ENCODE measurements around the gene OSM.

OSM gene

DNA sequence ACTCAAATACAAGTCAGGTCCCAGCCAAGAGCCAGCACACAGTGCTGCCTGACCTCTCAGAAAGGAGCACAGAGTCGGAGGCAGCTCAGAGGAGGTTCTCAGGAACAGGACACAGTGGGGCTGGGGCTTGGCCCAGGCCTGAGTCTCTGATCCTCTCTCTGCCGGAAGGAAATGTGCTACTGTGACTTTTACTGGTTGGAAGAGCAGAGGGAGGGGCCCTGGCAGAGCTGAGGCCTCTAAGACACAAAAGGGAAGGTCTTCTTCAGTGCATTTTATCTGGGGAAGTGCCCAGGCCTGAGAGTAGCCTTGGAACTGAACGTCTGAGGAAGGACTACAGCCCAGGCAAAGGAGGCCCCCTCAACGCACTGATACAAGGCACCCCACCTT is 38.9 kb upstream of the OSM start:
- TF ChIP-seq, protein P1, sequence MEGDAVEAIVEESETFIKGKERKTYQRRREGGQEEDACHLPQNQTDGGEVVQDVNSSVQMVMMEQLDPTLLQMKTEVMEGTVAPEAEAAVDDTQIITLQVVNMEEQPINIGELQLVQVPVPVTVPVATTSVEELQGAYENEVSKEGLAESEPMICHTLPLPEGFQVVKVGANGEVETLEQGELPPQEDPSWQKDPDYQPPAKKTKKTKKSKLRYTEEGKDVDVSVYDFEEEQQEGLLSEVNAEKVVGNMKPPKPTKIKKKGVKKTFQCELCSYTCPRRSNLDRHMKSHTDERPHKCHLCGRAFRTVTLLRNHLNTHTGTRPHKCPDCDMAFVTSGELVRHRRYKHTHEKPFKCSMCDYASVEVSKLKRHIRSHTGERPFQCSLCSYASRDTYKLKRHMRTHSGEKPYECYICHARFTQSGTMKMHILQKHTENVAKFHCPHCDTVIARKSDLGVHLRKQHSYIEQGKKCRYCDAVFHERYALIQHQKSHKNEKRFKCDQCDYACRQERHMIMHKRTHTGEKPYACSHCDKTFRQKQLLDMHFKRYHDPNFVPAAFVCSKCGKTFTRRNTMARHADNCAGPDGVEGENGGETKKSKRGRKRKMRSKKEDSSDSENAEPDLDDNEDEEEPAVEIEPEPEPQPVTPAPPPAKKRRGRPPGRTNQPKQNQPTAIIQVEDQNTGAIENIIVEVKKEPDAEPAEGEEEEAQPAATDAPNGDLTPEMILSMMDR (IDR thresholded peaks at IDR 0.05; ENCODE audit: insufficient read depth, low read depth, low read length, missing control alignments) = no peak
- no peak overlapping the region for H3K4me3 ChIP-seq (ENCODE audit: low read length)
- no peak for DNase-seq (ENCODE audit: low read depth)

DNA sequence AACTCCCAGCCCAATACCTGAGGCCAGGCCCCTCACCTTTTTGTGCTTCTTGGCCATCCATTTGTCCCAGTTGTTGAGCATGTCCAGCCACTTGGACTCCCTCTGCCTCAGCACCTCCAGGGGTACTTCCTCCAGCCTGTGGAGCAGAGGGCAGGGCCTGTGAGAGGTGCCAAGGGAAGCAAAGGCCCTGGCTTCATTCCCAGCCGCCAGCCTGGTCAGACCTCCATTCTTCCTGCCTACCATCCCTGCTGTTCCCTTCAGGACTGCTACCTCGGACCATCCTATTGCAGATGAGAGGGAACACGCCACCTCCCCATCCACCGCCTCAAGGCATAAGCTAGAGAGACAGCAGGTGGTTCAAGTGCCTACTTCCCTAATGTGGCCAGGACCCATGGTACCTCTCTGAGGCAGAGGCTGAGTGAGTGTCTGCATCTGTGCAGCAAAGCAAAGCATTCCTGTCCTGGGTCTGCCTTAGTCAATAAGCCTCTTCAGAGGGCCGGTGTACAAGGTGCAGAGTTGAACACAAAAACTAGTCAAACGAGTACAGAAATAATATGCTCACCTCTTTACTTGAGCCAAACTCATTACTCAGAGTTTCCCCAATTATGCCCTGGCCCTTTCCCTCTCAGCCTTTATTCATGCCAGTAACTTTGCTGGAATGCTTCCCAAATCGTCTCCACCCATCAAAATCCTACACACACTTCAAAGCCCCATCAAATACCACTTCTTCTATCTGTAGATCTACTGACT is 38.0 kb upstream of the OSM start:
- TF ChIP-seq, protein P1 (IDR thresholded peaks at IDR 0.05; ENCODE audit: insufficient read depth, low read depth, low read length, missing control alignments) = no peak
- DNase-seq (ENCODE audit: low read depth) = peak; percentile 77
- H3K4me3 ChIP-seq (ENCODE audit: low read length) = no peak overlapping the region

GRCh38 chr22:30302810-30303138 is 36.1 kb upstream of the OSM start:
- TF ChIP-seq, protein P1 (IDR thresholded peaks at IDR 0.05; ENCODE audit: insufficient read depth, low read depth, low read length, missing control alignments) = no peak
- no peak overlapping the region for H3K4me3 ChIP-seq (ENCODE audit: low read length)
- peak; percentile 45 for DNase-seq (ENCODE audit: low read depth)

GRCh38 chr22:30301995-30302809 is 35.6 kb upstream of the OSM start:
- no peak overlapping the region for H3K4me3 ChIP-seq (ENCODE audit: low read length)
- TF ChIP-seq, protein P1 (IDR thresholded peaks at IDR 0.05; ENCODE audit: insufficient read depth, low read depth, low read length, missing control alignments) = no peak
- DNase-seq (ENCODE audit: low read depth) = peak; percentile 84

- TF ChIP-seq, protein P1 (IDR thresholded peaks at IDR 0.05; ENCODE audit: insufficient read depth, low read depth, low read length, missing control alignments) = no peak
- DNase-seq (ENCODE audit: low read depth) = no peak
Observed at GRCh38 chr22:30299322-30299721, 32.7 kb upstream of the OSM start.

GRCh38 chr22:30297991-30298701 is 31.5 kb upstream of the OSM start:
- TF ChIP-seq, protein P1 (IDR thresholded peaks at IDR 0.05; ENCODE audit: insufficient read depth, low read depth, low read length, missing control alignments) = peak; percentile 42
- H3K4me3 ChIP-seq (ENCODE audit: low read length) = no peak overlapping the region
- peak; percentile 95 for DNase-seq (ENCODE audit: low read depth)

More at GRCh38 chr22:30299322-30299721, 32.7 kb upstream of the OSM start:
- H3K4me3 ChIP-seq (ENCODE audit: low read length) = no peak overlapping the region

Measured in epithelial cell of esophagus (primary cell).